Activated CD8-positive, alpha-beta memory T cell treated with anti-CD3 and anti-CD28 coated beads, Interleukin-2, amount 10 ng/mL, durations not matched to agents 7 days and 5 days (primary cell): ENCODE data around the gene NFATC1. TPM values are rescaled to one million over a fixed set of nuclear protein-coding genes. Genes with fewer than 3 reads are reported as not detected.

Source experiments
- ATAC-seq: fragments of 150-1000 bp; cut with Tn5 transposase; one replicate; pipeline ENCODE4 v1.10.0; 2021; ENCODE audit warnings: moderate library complexity
- CTCF ChIA-PET: fragments of 350-600 bp; sonication (Branson Sonifier 250); formaldehyde crosslinking; loops from one replicate; lab custom pipeline; 2021; ENCODE audit warnings: antibody characterized with exemption; lab: Charles Lee
- DNase-seq: peaks from one replicate; pipeline ENCODE4 v3.0.0-alpha.2; 2020
- H3K27ac Mint-ChIP-seq: one replicate; pipeline ENCODE4 v1.8.0; 2021; ENCODE audit warnings: mild to moderate bottlenecking, mixed read lengths
- H3K27me3 Mint-ChIP-seq: one replicate; pipeline ENCODE4 v1.8.0; 2021; ENCODE audit warnings: mixed read lengths
- H3K36me3 Mint-ChIP-seq: one replicate; pipeline ENCODE4 v1.8.0; 2021; ENCODE audit warnings: mild to moderate bottlenecking, mixed read lengths
- H3K4me1 Mint-ChIP-seq: one replicate; pipeline ENCODE4 v1.8.0; 2021; ENCODE audit warnings: mixed read lengths
- H3K4me3 Mint-ChIP-seq: one replicate; pipeline ENCODE4 v1.8.0; 2021; ENCODE audit warnings: mild to moderate bottlenecking, moderate library complexity, mixed read lengths
- H3K9me3 Mint-ChIP-seq: one replicate; pipeline ENCODE4 v1.8.0; 2022; ENCODE audit warnings: low read depth, mixed read lengths
- total RNA-seq, 2 experiments: library from RNA; stranded (reverse); gene quantifications; one replicate each; pipeline ENCODE4 v1.2.3, GENCODE V29; 2021

Gene NFATC1
- total RNA-seq, 2 experiments from 2014 or later, result 25.7 to 27.8 TPM

DNA sequence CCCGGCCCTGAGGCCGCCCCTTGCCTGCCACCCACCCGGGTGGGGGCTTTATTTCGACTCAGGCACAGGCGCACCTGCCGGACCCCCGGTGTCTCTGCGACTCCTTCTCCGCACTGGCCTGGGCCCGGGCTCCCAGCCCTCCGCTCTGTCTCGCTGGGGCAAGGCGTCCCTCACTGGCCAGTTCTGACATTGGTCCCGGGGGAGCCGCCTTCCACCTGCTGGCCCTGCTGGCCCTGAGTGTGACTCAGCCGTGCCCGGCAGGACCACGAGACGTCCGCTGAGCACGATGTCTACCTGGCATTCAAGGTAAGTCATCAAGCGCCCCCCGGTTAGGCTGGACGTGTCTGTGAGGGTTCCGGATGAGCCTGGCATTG, 152.3 kb downstream of the NFATC1 start:
- Mint-ChIP-seq H3K4me1 (no peaks in the 10 kb centered on the region), H3K36me3 (no peaks in the 10 kb centered on the region), H3K27ac (no peak overlapping the region), H3K9me3 (no peaks in the 10 kb centered on the region), H3K4me3 (no peak overlapping the region), H3K27me3 (no peaks in the 10 kb centered on the region)
- DNase-seq (no peak), ATAC-seq (no peak)
- CTCF ChIA-PET, result no interaction called here

DNA sequence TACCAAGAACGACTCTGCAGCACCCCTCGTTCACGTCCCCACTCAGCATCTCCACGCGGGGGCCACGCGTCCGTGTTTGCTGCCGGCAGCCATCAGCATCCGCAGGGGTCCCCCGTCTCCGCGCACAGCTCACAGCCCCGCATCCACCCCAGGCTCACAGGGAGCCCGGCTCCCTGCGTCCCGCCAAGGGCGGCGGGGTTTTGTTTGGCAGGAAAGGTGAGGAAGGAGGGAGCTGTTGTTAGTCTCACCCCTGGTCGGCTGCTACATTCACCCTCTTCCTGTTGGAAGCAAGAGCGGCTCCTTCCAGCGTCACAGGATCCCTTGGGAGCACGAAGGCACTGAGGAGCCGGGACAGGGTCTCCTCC, 152.9 kb downstream of the NFATC1 start:
- no peaks in the 10 kb centered on the region for H3K27me3 Mint-ChIP-seq
- ATAC-seq, result no peak
- DNase-seq, result no peak
- no peaks in the 10 kb centered on the region for H3K4me1 Mint-ChIP-seq
- H3K36me3 Mint-ChIP-seq, result no peaks in the 10 kb centered on the region
- CTCF ChIA-PET, result no interaction called here
- no peaks in the 10 kb centered on the region for H3K9me3 Mint-ChIP-seq
- H3K27ac Mint-ChIP-seq, result no peak overlapping the region
- no peak overlapping the region for H3K4me3 Mint-ChIP-seq

DNA sequence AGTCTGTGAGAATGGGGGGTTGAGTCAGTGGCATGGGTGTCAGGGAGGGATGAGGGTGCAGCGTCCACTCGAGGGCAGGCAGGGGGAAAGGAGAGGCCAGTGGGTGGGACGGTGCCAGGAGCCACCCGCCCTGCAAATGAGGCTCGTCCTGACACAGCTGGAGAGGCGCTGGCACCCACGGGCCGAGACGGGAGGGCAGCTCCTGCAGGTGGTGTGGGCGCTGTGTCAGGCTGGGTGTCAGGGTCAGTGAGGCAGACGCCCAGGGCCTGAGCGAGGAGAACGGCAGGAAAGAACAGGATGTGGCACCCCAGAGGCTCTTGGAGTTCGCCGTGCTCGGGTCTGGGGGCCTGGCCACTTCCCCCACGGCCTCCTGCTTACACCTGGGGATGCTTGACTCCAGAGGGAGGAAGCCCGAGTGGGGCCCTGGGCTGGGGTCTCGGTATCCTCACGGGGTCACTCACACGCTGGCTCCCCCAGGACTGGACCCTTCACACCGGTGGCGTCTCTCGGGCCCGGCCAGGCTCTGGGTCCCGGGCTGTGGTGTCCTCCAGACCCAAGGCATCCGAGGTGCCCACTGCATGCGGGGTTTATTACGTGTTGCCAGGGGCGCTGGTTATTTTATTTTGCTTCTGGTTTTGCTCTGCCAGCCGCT, 153.4 kb downstream of the NFATC1 start:
- H3K4me3 Mint-ChIP-seq, result no peak overlapping the region
- no peaks in the 10 kb centered on the region for H3K36me3 Mint-ChIP-seq
- CTCF ChIA-PET, result no interaction called here
- H3K27ac Mint-ChIP-seq, result no peak overlapping the region
- no peaks in the 10 kb centered on the region for H3K27me3 Mint-ChIP-seq
- no peaks in the 10 kb centered on the region for H3K4me1 Mint-ChIP-seq
- no peak for ATAC-seq
- no peaks in the 10 kb centered on the region for H3K9me3 Mint-ChIP-seq
- no peak for DNase-seq

DNA sequence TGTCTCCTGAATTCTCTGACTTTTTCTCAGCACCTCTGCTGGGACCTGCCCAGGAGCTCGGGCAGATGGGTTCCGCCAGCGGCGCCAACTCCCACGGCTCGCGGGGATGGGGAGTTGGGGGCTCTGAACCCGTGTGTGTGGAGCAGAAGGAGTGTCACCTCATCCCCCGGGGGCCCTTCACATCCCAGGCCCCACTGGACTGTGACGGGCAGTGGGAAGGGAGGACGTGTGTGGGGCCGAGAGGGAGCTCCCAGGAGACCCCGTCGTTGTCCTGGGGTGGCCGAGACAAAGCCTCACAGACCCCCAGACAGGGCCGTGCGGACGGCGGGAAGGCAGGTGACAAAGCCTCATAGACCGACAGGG, 153.9 kb downstream of the NFATC1 start:
- H3K9me3 Mint-ChIP-seq, result no peaks in the 10 kb centered on the region
- no peak for ATAC-seq
- H3K36me3 Mint-ChIP-seq, result no peaks in the 10 kb centered on the region
- H3K27ac Mint-ChIP-seq, result no peak overlapping the region
- no peak overlapping the region for H3K4me3 Mint-ChIP-seq
- no peak for DNase-seq
- H3K27me3 Mint-ChIP-seq, result no peaks in the 10 kb centered on the region
- CTCF ChIA-PET, result no interaction called here
- H3K4me1 Mint-ChIP-seq, result no peaks in the 10 kb centered on the region

DNA sequence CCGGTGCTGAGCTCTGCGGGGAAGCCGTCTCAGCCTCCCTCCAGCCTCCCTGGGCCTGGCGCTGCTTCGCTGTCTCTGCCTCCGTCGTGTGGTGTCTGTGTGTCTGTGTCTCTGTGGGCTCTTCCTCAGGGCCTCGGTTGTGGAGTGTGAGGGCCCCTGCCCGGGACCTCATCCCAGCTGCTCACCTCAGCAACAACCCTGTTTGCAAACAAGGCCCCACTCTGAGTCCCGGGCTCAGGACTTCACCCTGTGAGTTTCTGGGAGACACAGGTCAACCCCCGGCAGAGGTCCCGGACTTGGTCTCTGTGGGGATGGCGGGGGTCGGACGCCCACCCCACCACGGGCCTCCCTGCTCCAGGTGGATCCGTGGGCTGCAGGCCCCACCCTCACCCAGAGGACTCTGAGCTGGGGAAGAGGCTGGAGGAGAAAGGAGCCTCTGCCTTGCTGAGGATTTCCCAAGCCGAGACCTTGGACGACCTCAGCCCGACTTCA, 156.5 kb downstream of the NFATC1 start:
- no peak for ATAC-seq
- no peak for DNase-seq
- CTCF ChIA-PET, result no interaction called here
- no peaks in the 10 kb centered on the region for H3K36me3 Mint-ChIP-seq
- no peaks in the 10 kb centered on the region for H3K4me1 Mint-ChIP-seq
- H3K4me3 Mint-ChIP-seq, result no peak overlapping the region
- H3K27me3 Mint-ChIP-seq, result no peaks in the 10 kb centered on the region
- no peak overlapping the region for H3K27ac Mint-ChIP-seq
- H3K9me3 Mint-ChIP-seq, result no peaks in the 10 kb centered on the region

DNA sequence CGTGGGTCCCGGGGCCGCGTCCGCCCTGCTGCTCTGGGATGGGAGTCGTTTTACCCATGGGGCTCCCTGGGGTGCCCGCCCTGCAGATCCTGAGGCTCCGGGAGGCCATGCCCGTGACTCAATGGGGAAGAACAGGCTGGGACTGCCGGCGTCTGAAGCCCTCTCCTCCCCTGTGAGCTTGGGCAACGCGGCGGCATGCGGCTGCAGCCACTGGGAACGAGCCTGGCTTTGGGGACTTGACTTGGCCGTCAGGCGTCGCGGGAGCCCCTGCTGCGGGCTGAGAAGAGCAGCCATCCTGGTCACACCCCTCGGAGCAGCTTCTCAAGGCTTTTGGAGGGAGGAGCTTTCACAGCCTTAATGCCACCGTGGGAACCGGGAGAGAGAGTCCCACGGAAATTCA, 157.0 kb downstream of the NFATC1 start:
- CTCF ChIA-PET, result no interaction called here
- no peak overlapping the region for H3K4me3 Mint-ChIP-seq
- DNase-seq (no peak), ATAC-seq (no peak)
- H3K27ac Mint-ChIP-seq, result no peak overlapping the region
- H3K36me3 Mint-ChIP-seq, result no peaks in the 10 kb centered on the region
- H3K27me3 Mint-ChIP-seq, result no peaks in the 10 kb centered on the region
- no peaks in the 10 kb centered on the region for H3K9me3 Mint-ChIP-seq
- no peaks in the 10 kb centered on the region for H3K4me1 Mint-ChIP-seq

DNA sequence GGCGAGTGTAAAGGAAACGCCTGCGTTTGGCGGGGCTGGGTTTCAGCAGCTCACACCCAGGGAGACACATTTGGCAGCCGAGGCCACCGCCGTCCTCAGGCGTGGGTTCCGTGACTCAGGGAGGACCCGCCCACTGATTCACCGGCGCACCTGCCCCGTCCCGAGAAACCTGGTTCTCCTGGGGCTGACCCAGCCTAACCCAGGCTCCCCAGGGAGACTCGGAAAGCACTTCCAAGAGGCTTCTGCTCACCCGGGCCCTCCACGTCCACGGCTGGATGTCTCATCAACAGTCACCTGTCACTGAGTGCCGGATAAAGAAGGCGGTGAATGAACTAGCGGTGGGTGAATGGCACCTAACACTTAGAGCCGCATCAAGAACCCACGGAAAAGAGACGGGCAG, 157.4 kb downstream of the NFATC1 start:
- DNase-seq (no peak), ATAC-seq (no peak)
- H3K4me3 Mint-ChIP-seq, result no peak overlapping the region
- CTCF ChIA-PET, result no interaction called here
- H3K36me3 Mint-ChIP-seq, result no peaks in the 10 kb centered on the region
- H3K27ac Mint-ChIP-seq, result no peak overlapping the region
- H3K9me3 Mint-ChIP-seq, result no peaks in the 10 kb centered on the region
- no peaks in the 10 kb centered on the region for H3K27me3 Mint-ChIP-seq
- H3K4me1 Mint-ChIP-seq, result no peaks in the 10 kb centered on the region

DNA sequence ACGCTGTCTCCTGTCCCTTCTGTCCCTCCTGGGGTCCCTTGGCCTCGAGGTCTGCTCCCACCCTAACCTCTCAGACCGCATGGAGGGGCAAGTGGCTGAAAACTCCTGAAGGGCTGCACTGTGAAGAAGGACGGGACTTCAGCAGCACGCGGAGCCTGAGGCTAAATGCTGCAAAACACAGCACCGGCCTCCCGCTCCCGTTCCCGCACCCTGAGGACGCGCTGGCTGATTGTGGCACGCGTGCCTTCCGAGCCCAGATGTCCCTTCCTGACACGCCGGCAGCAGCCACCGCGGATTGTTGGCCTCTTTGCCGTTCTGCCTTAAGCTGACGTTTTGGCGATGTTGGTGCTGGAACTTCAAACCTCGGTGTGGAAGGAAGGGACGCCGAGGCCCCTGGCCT, 158.0 kb downstream of the NFATC1 start:
- no peak overlapping the region for H3K4me3 Mint-ChIP-seq
- no peak for ATAC-seq

DNA sequence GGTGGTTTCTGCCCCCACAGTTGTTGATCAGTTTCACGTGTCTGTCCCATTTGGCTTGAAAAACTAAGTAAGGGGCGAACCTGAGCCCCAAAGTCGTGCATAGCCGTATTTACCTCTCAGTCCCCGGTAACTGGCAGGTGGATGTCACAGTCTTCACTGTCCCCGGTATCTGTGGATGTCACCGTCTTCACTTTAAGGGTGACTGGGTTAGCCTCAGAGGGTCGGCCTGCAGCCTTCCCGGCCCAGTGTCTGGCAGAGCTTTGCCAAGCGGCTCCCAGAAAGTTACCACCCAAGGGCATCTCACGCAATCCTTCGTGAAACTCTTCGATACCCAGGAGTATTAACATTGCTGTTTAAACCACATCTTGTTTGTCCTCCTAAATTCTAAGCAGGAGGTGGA, 158.6 kb downstream of the NFATC1 start:
- no peaks in the 10 kb centered on the region for H3K4me1 Mint-ChIP-seq
- ATAC-seq (no peak), DNase-seq (no peak)
- CTCF ChIA-PET, result no interaction called here
- H3K36me3 Mint-ChIP-seq, result no peaks in the 10 kb centered on the region
- H3K27me3 Mint-ChIP-seq, result no peaks in the 10 kb centered on the region
- no peak overlapping the region for H3K4me3 Mint-ChIP-seq
- H3K27ac Mint-ChIP-seq, result no peak overlapping the region
- no peaks in the 10 kb centered on the region for H3K9me3 Mint-ChIP-seq

More for the DNA sequence above, 158.0 kb downstream of the NFATC1 start:
- Mint-ChIP-seq H3K9me3 (no peaks in the 10 kb centered on the region), H3K4me1 (no peaks in the 10 kb centered on the region), H3K27ac (no peak overlapping the region), H3K36me3 (no peaks in the 10 kb centered on the region), H3K27me3 (no peaks in the 10 kb centered on the region)
- CTCF ChIA-PET, result no interaction called here
- no peak for DNase-seq

DNA sequence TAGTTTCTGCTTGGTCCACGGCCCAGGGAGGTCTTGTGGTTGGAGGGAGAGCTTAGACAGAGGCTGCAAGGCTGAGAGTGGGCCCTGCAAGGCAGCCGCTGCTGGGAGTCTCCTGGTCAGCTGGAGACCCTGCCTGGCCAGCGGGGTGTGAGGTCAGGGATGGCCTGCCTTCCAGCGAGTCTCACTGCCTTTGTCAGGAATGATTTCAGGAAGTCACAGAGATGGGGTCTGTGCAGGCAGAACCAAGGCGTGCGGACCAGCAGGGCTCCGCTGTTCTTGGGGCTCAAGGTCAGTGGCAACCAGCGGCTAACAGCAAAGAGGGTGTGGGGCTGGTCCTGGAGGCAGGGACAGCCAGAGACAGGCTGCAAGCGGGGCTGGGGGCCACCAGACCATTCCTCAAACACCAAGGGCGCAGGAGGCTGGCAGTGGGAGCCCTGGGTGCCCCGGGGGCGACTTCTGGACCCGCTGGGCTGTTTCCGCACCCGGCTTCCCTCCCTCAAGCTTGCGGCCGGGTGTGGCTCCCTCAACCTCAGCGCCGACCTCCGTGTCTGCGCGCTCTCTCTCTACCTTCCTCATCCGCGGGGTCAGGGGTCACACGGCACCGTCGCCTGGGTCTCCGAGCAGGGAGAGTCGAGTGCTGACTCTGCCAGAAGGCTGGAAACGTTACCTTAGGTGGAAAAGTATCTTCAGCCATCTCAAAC, 159.4 kb downstream of the NFATC1 start:
- DNase-seq, result no peak
- Mint-ChIP-seq H3K4me1 (no peaks in the 10 kb centered on the region), H3K36me3 (no peaks in the 10 kb centered on the region), H3K4me3 (no peak overlapping the region), H3K9me3 (no peaks in the 10 kb centered on the region), H3K27ac (no peak overlapping the region), H3K27me3 (no peaks in the 10 kb centered on the region)
- CTCF ChIA-PET, result no interaction called here
- ATAC-seq, result no peak

DNA sequence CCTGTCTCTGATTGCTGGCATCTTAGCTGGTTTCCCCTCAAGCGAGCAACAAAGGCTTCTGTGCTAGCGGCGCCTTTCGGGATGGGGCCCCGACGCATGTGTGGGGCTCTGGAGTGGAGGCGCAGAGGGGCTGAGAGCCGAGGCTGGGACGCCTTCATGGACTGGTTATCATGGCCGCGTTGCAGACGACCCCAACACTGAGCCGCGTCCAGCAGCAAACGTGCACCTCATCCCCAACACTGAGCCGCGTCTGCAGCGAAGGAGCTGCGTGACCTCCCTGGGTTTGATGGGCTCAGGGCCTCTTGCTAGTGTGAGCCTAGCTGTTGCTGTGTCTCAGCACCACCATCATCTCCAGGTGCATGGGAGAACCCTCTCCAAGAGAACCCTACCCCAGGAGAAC, 160.2 kb downstream of the NFATC1 start:
- ATAC-seq, result no peak
- H3K27ac Mint-ChIP-seq, result no peak overlapping the region
- H3K27me3 Mint-ChIP-seq, result no peaks in the 10 kb centered on the region
- H3K36me3 Mint-ChIP-seq, result no peaks in the 10 kb centered on the region
- no peak for DNase-seq
- no peaks in the 10 kb centered on the region for H3K4me1 Mint-ChIP-seq
- CTCF ChIA-PET, result no interaction called here
- no peaks in the 10 kb centered on the region for H3K9me3 Mint-ChIP-seq
- H3K4me3 Mint-ChIP-seq, result no peak overlapping the region

DNA sequence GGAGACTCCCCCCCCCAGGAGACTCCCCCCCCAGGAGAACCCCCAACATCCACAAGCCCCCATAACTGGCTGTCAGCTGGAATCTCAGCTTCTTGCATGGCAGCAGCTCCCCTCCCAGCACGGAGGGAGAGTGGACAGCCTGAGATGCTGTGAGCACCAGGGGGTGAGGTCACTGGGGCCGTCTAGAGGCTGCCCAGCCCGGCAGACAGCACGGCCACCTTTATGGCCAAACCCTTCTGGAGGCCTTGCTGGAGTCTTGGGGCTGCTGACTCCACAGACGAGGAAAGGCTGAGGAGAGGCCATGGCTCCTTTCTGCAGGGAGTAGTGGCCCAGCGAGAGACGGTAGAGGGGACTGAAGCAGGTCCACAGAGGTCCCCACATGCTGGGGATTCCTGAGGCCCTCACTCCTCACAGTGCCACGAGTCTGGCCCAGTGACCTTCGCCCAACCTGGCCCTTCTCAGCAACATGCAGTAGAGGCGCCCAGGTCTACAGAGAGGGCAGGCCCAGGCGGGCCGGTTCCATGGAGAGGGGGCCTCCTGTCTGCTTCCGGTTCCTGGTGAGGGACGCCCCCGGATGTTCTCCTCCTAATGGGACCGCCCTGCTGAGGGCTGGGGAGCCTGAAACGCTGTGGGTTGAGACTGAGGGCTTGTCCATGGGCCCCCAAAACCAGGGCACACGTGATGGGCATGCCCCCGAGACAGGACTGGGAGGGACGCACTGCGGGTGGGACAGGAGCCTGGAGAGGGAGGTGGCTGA, 161.3 kb downstream of the NFATC1 start:
- ATAC-seq (no peak), DNase-seq (no peak)
- H3K27me3 Mint-ChIP-seq, result no peaks in the 10 kb centered on the region
- no peaks in the 10 kb centered on the region for H3K9me3 Mint-ChIP-seq
- no peak overlapping the region for H3K4me3 Mint-ChIP-seq
- CTCF ChIA-PET, result no interaction called here
- H3K4me1 Mint-ChIP-seq, result no peaks in the 10 kb centered on the region
- H3K36me3 Mint-ChIP-seq, result no peaks in the 10 kb centered on the region
- no peak overlapping the region for H3K27ac Mint-ChIP-seq

DNA sequence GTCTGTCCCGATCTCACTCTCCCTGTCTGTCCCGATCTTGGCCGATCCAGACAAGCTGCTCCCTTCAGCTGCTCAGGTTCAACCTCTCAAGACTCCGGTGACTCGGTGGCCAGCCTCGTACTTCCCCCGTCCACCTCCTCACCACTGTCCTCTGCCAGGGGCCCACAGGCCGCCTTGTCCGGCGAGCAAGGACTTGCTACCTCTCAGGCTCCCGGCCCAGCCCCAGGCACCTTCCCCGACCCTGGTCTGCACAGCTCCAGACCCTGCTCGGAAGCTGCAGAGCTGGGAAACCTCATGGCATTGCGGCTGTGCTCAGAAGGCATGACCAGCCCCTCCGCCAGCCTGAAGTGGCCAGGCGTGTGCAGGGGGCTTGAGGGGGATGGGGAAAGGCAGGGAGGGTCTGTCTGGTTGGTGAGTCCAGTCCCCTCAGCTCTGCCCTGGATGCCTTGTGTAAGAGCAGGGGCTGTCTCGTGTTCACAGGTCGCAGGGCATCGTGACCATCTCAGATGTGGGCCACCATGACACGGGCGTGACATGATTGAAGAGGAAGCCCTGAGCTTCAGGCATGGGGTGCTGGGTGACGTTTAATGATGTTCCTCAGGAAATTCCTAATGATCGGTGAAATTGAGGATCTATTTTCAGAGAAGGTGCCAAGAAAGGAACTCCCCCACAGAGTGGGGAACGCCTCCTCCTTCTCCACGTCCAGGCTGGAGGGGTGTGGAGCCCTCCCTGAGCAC, 162.6 kb downstream of the NFATC1 start:
- Mint-ChIP-seq H3K27ac (no peak overlapping the region), H3K4me3 (no peak overlapping the region), H3K36me3 (no peaks in the 10 kb centered on the region), H3K4me1 (no peaks in the 10 kb centered on the region), H3K9me3 (no peaks in the 10 kb centered on the region), H3K27me3 (no peaks in the 10 kb centered on the region)
- ATAC-seq, result no peak
- no peak for DNase-seq
- CTCF ChIA-PET, result no interaction called here
